Muscle layer of duodenum (tissue), 2 donors: ENCODE measurements around the gene B3GALT4.
A peak's percentile ranks its signal among the peaks of the same experiment; 100 is the strongest.

Source experiments
- H3K27ac ChIP-seq: one replicate; pipeline ENCODE4 v1.7.0; 2013; ENCODE audit warnings: mild to moderate bottlenecking, low read length
- H3K27me3 ChIP-seq: one replicate; pipeline ENCODE4 v1.7.0; 2013; ENCODE audit warnings: low read depth, mild to moderate bottlenecking, control low read depth, low read length
- H3K36me3 ChIP-seq, 2 donors: one replicate each; pipeline ENCODE4 v1.7.0; 2013; ENCODE audit warnings: low read length in 2 of 2, control low read depth in 1 of 2, mild to moderate bottlenecking in 1 of 2; ENCODE audit not compliant: insufficient read depth in 2 of 2, control insufficient read depth in 1 of 2
- H3K4me1 ChIP-seq, 2 donors: one replicate each; pipeline ENCODE4 v1.7.0; 2013; ENCODE audit warnings: low read length in 2 of 2, mild to moderate bottlenecking in 2 of 2, control low read depth in 1 of 2, moderate library complexity in 1 of 2; ENCODE audit not compliant: insufficient read depth in 2 of 2, control insufficient read depth in 1 of 2
- H3K4me3 ChIP-seq, 2 donors: one replicate each; pipeline ENCODE4 v1.7.0; 2013; ENCODE audit warnings: low read length in 2 of 2, low read depth in 1 of 2, mild to moderate bottlenecking in 1 of 2
- H3K9me3 ChIP-seq, 2 donors: one replicate each; pipeline ENCODE4 v1.7.0; 2013; ENCODE audit warnings: low read length in 2 of 2, control low read depth in 1 of 2, mild to moderate bottlenecking in 1 of 2; ENCODE audit not compliant: control insufficient read depth in 1 of 2
- donor health status: healthy.

Gene B3GALT4

DNA sequence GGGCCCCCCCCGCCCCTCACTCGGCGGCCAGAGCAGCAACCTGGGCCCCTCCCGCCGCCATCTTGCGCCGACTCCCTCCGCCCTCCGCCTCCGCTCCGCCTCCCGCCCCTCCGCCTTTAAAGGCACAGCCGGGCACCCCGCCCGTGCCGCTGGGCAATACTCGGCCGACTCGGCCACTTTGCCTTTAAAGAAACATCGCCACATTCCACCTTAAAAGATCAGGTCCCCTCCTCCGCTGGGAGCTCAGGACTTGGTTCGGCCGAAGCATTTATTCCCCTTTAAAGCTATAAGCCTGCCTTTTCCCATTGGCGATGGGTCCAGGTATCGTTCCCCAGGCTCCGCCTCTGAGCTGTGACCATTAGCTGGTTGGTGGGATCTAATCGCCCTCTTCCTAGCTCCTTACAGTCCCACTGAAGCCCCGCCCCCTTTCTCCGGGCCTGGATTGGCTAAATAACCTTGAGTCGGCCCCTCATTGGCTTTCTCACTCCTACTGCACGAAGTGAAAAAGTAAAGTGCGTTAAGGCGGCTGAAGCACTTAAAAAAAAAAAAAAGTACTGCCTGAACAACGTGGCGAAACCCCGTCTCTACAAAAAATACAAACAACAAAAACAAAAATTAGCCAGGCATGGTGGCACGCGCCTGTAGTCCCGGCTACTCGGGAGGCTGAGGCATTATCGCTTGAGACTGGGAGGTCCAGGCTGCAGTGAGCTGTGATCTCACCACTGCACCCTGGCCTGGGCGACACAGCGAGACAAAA lies 40.9 kb downstream of the B3GALT4 start, which contains the start of gene ZBTB22:
Gene ZBTB22 (minus strand): TSS at position 76 of the 757 bp plus-strand sequence. CDS start 828 bp downstream, outside the sequence.
- Histone ChIP-seq H3K27ac (peak within 1 kb of the TSS; percentile 86), H3K4me3 (peak within 1 kb of the TSS; percentile 61 to 85), H3K9me3 (no peaks in the 10 kb centered on the region), H3K4me1 (peaks cover 23 to 60% of the 10 kb centered on the region in 2 donors), H3K36me3 (peaks cover 18 to 30% of the 10 kb centered on the region in 2 donors), H3K27me3 (no peaks in the 10 kb centered on the region)

DNA sequence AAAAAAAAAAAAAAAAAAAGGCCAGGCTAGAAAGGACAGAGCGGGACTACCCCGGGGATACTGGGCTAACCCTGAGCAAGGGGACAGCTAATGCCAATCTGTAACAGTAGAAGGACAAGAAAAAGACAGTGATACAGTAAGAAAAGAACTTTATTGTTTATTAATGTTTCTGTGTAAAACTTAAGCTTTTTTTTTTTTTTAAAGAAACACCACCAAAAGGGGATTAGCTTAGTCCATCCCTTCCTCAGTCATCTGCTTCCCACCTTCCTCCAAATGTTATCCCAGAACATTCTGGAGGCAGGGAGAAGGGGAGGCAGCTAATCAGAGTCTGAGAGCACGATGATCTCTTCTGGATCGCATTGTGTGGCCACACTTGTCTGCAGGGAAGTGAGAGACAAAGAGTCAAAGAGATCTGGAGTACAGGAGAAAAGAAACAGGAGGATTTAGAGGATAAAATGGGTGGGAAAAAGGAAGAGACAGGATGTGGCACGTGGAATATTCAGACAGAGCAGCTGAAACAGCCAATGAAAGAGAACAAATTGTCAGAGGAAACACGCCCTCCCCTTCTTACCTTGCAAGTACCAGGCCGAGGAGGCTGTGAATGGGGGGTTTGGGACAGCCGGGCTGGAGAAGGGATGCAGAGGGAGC lies 41.6 kb downstream of the B3GALT4 start:
- peak overlapping the region; percentile 61 to 85 for H3K4me3 ChIP-seq
- peaks cover 24 to 61% of the 10 kb centered on the region in 2 donors for H3K4me1 ChIP-seq
- H3K27me3 ChIP-seq: no peaks in the 10 kb centered on the region
- H3K27ac ChIP-seq: peak overlapping the region; percentile 86
- H3K36me3 ChIP-seq: peaks cover 18 to 30% of the 10 kb centered on the region in 2 donors
- no peaks in the 10 kb centered on the region for H3K9me3 ChIP-seq

DNA sequence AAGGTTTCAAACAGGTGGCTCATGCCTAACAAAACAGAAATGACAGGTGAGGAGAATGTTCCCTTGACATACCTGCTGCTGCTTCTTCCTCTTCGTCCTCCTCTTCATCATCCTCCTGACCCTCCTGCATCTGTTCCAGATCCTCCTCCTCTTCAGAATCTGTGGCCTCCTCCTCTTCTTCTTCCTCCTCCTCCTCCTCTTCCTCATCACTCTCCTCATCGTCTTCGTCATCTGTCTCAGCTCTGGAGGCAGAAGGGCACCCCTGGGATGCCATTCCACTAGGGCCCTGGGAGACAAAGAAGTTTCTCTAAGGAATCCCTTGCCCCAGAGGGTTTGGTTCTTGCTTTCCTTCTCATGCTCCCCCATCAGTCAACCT lies 43.0 kb downstream of the B3GALT4 start:
- H3K4me1 ChIP-seq: peaks cover 29 to 61% of the 10 kb centered on the region in 2 donors
- no peak overlapping the region for H3K27ac ChIP-seq
- no peaks in the 10 kb centered on the region for H3K9me3 ChIP-seq
- H3K36me3 ChIP-seq: peaks cover 18 to 30% of the 10 kb centered on the region in 2 donors
- no peak overlapping the region for H3K4me3 ChIP-seq
- H3K27me3 ChIP-seq: no peaks in the 10 kb centered on the region

DNA sequence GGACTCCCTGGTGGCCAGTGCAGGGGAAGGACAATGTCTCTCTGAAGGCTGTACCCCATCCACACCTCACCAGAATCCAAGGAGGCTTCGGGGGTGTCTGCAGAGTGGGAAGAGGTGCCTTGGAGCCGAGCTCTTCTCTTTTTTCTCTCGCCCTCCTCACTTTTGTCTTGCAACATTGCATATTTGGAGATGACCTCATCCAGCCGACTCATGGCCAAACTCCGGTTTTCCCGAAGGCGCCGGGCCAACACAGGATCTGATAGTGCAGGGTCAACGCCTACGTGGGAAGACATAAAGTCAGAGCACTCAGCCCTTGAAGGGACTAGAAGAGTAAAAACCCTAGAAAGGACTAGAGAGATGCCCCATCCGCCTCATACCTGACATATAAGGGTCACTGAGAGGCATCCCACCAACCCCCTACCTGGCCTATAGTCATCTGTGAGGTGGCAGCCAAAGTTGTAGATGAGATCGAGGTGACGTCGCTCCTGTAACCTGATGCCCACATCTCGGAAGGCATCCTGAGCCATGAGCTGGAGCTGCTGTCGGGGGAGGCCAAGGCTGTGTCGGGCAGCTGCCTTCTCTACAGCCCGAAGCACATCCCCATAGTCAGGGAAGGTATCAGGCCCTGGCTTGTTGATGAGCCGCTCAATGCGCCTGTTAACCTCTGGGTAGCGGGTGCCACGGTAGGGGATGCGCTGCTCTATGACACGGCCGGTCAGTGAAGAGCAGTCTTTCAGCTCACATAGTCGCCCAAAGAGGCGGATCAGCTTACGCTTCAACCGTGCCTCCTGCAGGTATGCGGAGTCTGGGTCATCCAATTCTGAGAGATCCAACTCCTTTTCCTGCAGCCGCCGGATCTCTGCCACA lies 43.6 kb downstream of the B3GALT4 start:
- Histone ChIP-seq H3K36me3 (peaks cover 18 to 30% of the 10 kb centered on the region in 2 donors), H3K27me3 (no peaks in the 10 kb centered on the region), H3K4me3 (peak overlapping the region in 1 of 2 donors; percentile 72), H3K9me3 (no peaks in the 10 kb centered on the region), H3K27ac (peak overlapping the region; percentile 58), H3K4me1 (peaks cover 29 to 55% of the 10 kb centered on the region in 2 donors)

DNA sequence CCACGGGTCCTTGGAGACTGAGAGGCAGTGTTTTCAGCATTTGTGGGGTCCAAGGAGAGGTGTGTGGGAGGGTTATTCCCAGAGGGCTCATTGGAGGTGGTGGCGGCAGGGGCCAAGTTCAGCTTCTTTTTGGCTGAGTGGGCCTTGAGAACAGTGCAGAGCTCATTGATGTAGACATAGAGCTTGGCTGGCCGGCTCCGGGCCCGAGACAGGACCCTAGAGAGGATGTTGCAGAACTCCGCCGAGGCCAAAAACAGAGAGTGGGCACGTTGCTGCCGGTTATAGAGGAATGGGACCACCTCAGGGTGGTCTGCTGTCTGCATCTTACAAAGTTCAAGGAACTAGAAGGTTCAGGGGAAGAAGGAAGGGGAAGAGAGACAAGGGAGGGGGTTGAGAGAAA lies 44.3 kb downstream of the B3GALT4 start:
- H3K36me3 ChIP-seq: peaks cover 18 to 30% of the 10 kb centered on the region in 2 donors
- peak overlapping the region; percentile 58 for H3K27ac ChIP-seq
- H3K4me3 ChIP-seq: peak overlapping the region; percentile 72 to 89
- H3K4me1 ChIP-seq: peaks cover 29 to 52% of the 10 kb centered on the region in 2 donors
- no peaks in the 10 kb centered on the region for H3K27me3 ChIP-seq
- H3K9me3 ChIP-seq: no peaks in the 10 kb centered on the region

DNA sequence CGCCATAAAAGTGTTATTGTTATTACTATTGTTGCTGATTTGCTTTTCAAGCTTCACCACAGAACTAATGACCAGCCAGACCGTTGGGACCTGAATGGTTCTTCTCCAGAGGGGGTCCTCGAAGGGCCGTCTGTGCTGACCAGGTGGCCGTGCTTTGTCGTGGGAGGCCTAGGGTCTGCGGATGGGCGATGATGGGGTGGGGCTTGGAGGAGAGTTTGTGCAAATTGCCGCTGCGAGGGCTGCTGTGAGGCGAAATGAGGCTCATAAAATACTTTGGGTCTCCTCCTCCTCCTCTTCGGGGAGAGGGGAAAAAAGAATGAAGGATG lies 46.7 kb downstream of the B3GALT4 start:
- Histone ChIP-seq H3K4me3 (peak overlapping the region; percentile 72 to 89), H3K4me1 (peaks cover 26 to 36% of the 10 kb centered on the region in 2 donors), H3K27me3 (no peaks in the 10 kb centered on the region)

DNA sequence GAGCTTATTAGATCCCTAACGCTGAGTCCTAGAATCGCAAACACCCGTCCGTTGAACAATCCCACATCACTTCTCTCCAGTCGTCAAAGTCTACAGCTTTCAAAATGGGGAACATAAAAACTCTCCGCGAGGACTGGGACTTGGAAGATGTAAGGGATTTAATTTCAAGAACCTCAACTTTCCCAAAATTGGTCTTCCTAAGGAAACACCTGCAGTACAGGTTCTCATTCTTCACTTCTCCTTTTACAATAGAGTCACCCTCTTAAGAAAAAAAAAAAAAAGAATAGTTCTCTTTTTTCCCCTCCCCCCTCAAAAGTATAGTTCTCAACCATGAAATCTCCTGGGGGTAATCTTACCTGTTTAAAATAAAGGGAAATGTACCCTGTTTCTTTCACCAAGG lies 47.2 kb downstream of the B3GALT4 start:
- peaks cover 17 to 22% of the 10 kb centered on the region in 2 donors for H3K36me3 ChIP-seq
- no peaks in the 10 kb centered on the region for H3K27me3 ChIP-seq
- H3K9me3 ChIP-seq: no peaks in the 10 kb centered on the region
- H3K27ac ChIP-seq: peak overlapping the region; percentile 87
- peaks cover 22 to 31% of the 10 kb centered on the region in 2 donors for H3K4me1 ChIP-seq
- H3K4me3 ChIP-seq: peak overlapping the region; percentile 72 to 89

More for the DNA sequence above, 46.7 kb downstream of the B3GALT4 start:
- Histone ChIP-seq H3K9me3 (no peaks in the 10 kb centered on the region), H3K27ac (peak overlapping the region; percentile 87), H3K36me3 (peaks cover 18 to 27% of the 10 kb centered on the region in 2 donors)
